Progenitor cell of endocrine pancreas (in vitro differentiated cells): ENCODE measurements around the gene HELQ. TPM values are rescaled to one million over a fixed set of nuclear protein-coding genes. Genes with fewer than 3 reads are reported as not detected.

Experiments used
- DNase-seq: peaks from one replicate; pipeline ENCODE4 v3.0.0; 2021; ENCODE audit warnings: low spot score; ENCODE audit not compliant: unreplicated experiment
- H3K27ac Mint-ChIP-seq: 2 replicates; pipeline ENCODE4 v1.8.0; 2021; ENCODE audit warnings: mild to moderate bottlenecking, moderate library complexity, mixed read lengths
- H3K27me3 Mint-ChIP-seq: 2 replicates; pipeline ENCODE4 v1.8.0; 2021; ENCODE audit warnings: mixed read lengths
- H3K36me3 Mint-ChIP-seq: 2 replicates; pipeline ENCODE4 v1.8.0; 2022; ENCODE audit warnings: mixed read lengths; ENCODE audit not compliant: insufficient read depth
- H3K4me1 Mint-ChIP-seq: 2 replicates; pipeline ENCODE4 v1.8.0; 2021; ENCODE audit warnings: low read depth, mixed read lengths
- H3K4me3 Mint-ChIP-seq: 2 replicates; pipeline ENCODE4 v1.8.0; 2021; ENCODE audit warnings: low read depth, mild to moderate bottlenecking, moderate library complexity, mixed read lengths
- H3K9me3 Mint-ChIP-seq: 2 replicates; pipeline ENCODE4 v1.8.0; 2021; ENCODE audit warnings: low read depth, mixed read lengths
- CTCF ChIP-seq: fragments of 200-600 bp; sonication (generic); IDR thresholded peaks from one replicate; pipeline ENCODE4 v1.5.0; 2021; ENCODE audit warnings: antibody characterized with exemption, mild to moderate bottlenecking; ENCODE audit not compliant: unreplicated experiment
- total RNA-seq: library from RNA; stranded (reverse); gene quantifications from 2 replicates; pipeline ENCODE4 v1.2.1, GENCODE V29; 2021

The HELQ gene
- total RNA-seq, 1 donor from 2014 or later = 18.9 TPM

- no peak for DNase-seq
- H3K27ac Mint-ChIP-seq = no peak overlapping the region
- no peak overlapping the region for H3K4me3 Mint-ChIP-seq
- peaks cover 17% of the 10 kb centered on the region for H3K27me3 Mint-ChIP-seq
- H3K4me1 Mint-ChIP-seq = peaks cover 4% of the 10 kb centered on the region
- no peaks in the 10 kb centered on the region for H3K36me3 Mint-ChIP-seq
- H3K9me3 Mint-ChIP-seq = peaks cover 5% of the 10 kb centered on the region
- no peak for TF ChIP-seq CTCF
These were observed 65.7 kb downstream of the HELQ start for GRCh38 chr4:83389756-83390505.

GRCh38 chr4:83389037-83389720, 66.4 kb downstream of the HELQ start:
- Mint-ChIP-seq H3K4me1 (peaks cover 4% of the 10 kb centered on the region), H3K27me3 (peaks cover 17% of the 10 kb centered on the region), H3K9me3 (peaks cover 5% of the 10 kb centered on the region), H3K27ac (no peak overlapping the region), H3K36me3 (no peaks in the 10 kb centered on the region), H3K4me3 (no peak overlapping the region)
- no peak for DNase-seq
- TF ChIP-seq CTCF = no peak

- no peaks in the 10 kb centered on the region for H3K36me3 Mint-ChIP-seq
- H3K4me3 Mint-ChIP-seq = no peak overlapping the region
- H3K4me1 Mint-ChIP-seq = peaks cover 4% of the 10 kb centered on the region
- no peak for DNase-seq
- no peak overlapping the region for H3K27ac Mint-ChIP-seq
- no peak for TF ChIP-seq CTCF
- H3K27me3 Mint-ChIP-seq = peaks cover 17% of the 10 kb centered on the region
- H3K9me3 Mint-ChIP-seq = peaks cover 5% of the 10 kb centered on the region
These were observed 67.3 kb downstream of the HELQ start for GRCh38 chr4:83388313-83388676.

GRCh38 chr4:83387476-83388312, 67.9 kb downstream of the HELQ start:
- Mint-ChIP-seq H3K36me3 (no peaks in the 10 kb centered on the region), H3K27me3 (peaks cover 17% of the 10 kb centered on the region), H3K4me1 (peaks cover under 1% of the 10 kb centered on the region), H3K4me3 (no peak overlapping the region), H3K27ac (no peak overlapping the region), H3K9me3 (peaks cover 3% of the 10 kb centered on the region)
- DNase-seq = no peak
- no peak for TF ChIP-seq CTCF

GRCh38 chr4:83387012-83387411, 68.6 kb downstream of the HELQ start:
- H3K4me1 Mint-ChIP-seq = no peaks in the 10 kb centered on the region
- no peak for TF ChIP-seq CTCF
- peaks cover 17% of the 10 kb centered on the region for H3K27me3 Mint-ChIP-seq
- H3K4me3 Mint-ChIP-seq = no peak overlapping the region
- no peaks in the 10 kb centered on the region for H3K36me3 Mint-ChIP-seq
- no peak for DNase-seq
- peaks cover 3% of the 10 kb centered on the region for H3K9me3 Mint-ChIP-seq
- H3K27ac Mint-ChIP-seq = no peak overlapping the region
